Neural cell (in vitro differentiated cells): ENCODE results near the gene PPM1D. TPM values are rescaled to one million over a fixed set of nuclear protein-coding genes. Genes with fewer than 3 reads are reported as not detected.

Experiments used
- H2AFZ ChIP-seq: fragments of 200-600, 300-800 bp; sonication (generic), shearing (Covaris generic); 2 replicates; pipeline ENCODE4 v1.6.0; 2014; ENCODE audit warnings: low read depth, mild to moderate bottlenecking, antibody characterized with exemption, low read length, moderate library complexity
- H3F3A ChIP-seq: fragments of 200-600 bp; shearing (Covaris generic); 2 replicates; pipeline ENCODE4 v1.6.1; 2016; ENCODE audit warnings: mild to moderate bottlenecking, moderate library complexity, mixed read lengths, antibody characterized with exemption, low read length; ENCODE audit not compliant: insufficient read depth, poor library complexity, severe bottlenecking
- H3K27ac ChIP-seq: fragments of 200-600, 300-800 bp; sonication (generic), shearing (Covaris generic); 2 replicates; pipeline ENCODE4 v1.5.1; 2014; ENCODE audit warnings: mild to moderate bottlenecking, low read length, moderate library complexity
- H3K27me3 ChIP-seq: fragments of 300-800, 200-600 bp; sonication (generic), shearing (Covaris generic); 2 replicates; pipeline ENCODE4 v1.6.0; 2014; ENCODE audit warnings: mild to moderate bottlenecking, low read depth, low read length, moderate library complexity; ENCODE audit not compliant: insufficient read depth
- H3K36me3 ChIP-seq: fragments of 300-800, 200-600 bp; sonication (generic), shearing (Covaris generic); 2 replicates; pipeline ENCODE4 v1.5.1; 2014; ENCODE audit warnings: mild to moderate bottlenecking, antibody characterized with exemption, low read length, moderate library complexity; ENCODE audit not compliant: insufficient read depth
- H3K4me2 ChIP-seq: fragments of 300-800, 200-600 bp; sonication (generic), shearing (Covaris generic); 2 replicates; pipeline ENCODE4 v1.6.0; 2014; ENCODE audit warnings: mild to moderate bottlenecking, low read length
- H3K4me3 ChIP-seq: fragments of 300-800, 200-600 bp; sonication (generic), shearing (Covaris generic); 2 replicates; pipeline ENCODE4 v1.5.1; 2014; ENCODE audit warnings: mild to moderate bottlenecking, low read length, moderate library complexity
- H3K79me2 ChIP-seq: fragments of 200-600 bp; shearing (Covaris generic); replicated peaks from 2 replicates; pipeline ENCODE4 v1.6.0; 2014; ENCODE audit warnings: mild to moderate bottlenecking, low read length, moderate library complexity; ENCODE audit not compliant: insufficient read depth
- H3K9ac ChIP-seq: fragments of 300-800, 200-600 bp; sonication (generic), shearing (Covaris generic); 2 replicates; pipeline ENCODE4 v1.6.1; 2016; ENCODE audit warnings: mild to moderate bottlenecking, low read length, mixed read lengths
- H3K9me2 ChIP-seq: fragments of 200-600 bp; shearing (Covaris generic); 2 replicates; pipeline ENCODE4 v1.6.1; 2016; ENCODE audit warnings: mild to moderate bottlenecking, low read length, mixed read lengths; ENCODE audit not compliant: insufficient read depth
- H3K9me3 ChIP-seq: fragments of 200-600, 300-800 bp; sonication (generic), shearing (Covaris generic); 2 replicates; pipeline ENCODE4 v1.6.1; 2016; ENCODE audit warnings: mild to moderate bottlenecking, mixed run types, low read length, moderate library complexity, mixed read lengths
- H4K20me1 ChIP-seq: fragments of 200-600 bp; shearing (Covaris generic); 2 replicates; pipeline ENCODE4 v1.6.1; 2016; ENCODE audit warnings: mild to moderate bottlenecking, mixed run types; ENCODE audit not compliant: insufficient read depth
- EP300 ChIP-seq: fragments of 450-650 bp; conservative IDR thresholded peaks from 2 replicates; pipeline ENCODE4 v1.6.1; 2014; ENCODE audit warnings: antibody characterized with exemption, mild to moderate bottlenecking, moderate library complexity; ENCODE audit not compliant: poor library complexity, severe bottlenecking
- EZH2 ChIP-seq: fragments of 200-600, 300-800 bp; shearing (Covaris generic), sonication (generic); IDR thresholded peaks from 2 replicates; pipeline ENCODE4 v1.6.1; 2014; ENCODE audit warnings: antibody characterized with exemption, low read length, borderline replicate concordance, mild to moderate bottlenecking; ENCODE audit not compliant: insufficient read depth, poor library complexity, severe bottlenecking
- MXI1 ChIP-seq: fragments of 450-650 bp; conservative IDR thresholded peaks from 2 replicates; pipeline ENCODE4 v1.6.1; 2014; ENCODE audit warnings: antibody characterized with exemption, mild to moderate bottlenecking; ENCODE audit not compliant: poor library complexity, severe bottlenecking
- POLR2AphosphoS5 ChIP-seq: IDR thresholded peaks from 2 replicates; pipeline ENCODE4 v1.6.1; 2012
- RAD21 ChIP-seq: fragments of 450-650 bp; conservative IDR thresholded peaks from 2 replicates; pipeline ENCODE4 v1.6.1; 2014; ENCODE audit warnings: antibody characterized with exemption, mild to moderate bottlenecking, moderate library complexity
- REST ChIP-seq: IDR thresholded peaks from 2 replicates; pipeline ENCODE4 v1.6.1; 2012; ENCODE audit warnings: borderline replicate concordance
- SMC3 ChIP-seq: fragments of 450-650 bp; conservative IDR thresholded peaks from 2 replicates; pipeline ENCODE4 v1.6.1; 2014; ENCODE audit warnings: antibody characterized with exemption, mild to moderate bottlenecking, moderate library complexity; ENCODE audit not compliant: poor library complexity
- TAF1 ChIP-seq: IDR thresholded peaks from 2 replicates; pipeline ENCODE4 v1.6.1; 2012; ENCODE audit warnings: low read depth
- polyA plus RNA-seq: library from polyadenylated mRNA; depleted of rRNA; stranded (reverse); fragments of >200 nt; gene quantifications from 2 replicates; pipeline ENCODE4 v1.2.3, GENCODE V29; 2014
- TF ChIP-seq, protein P1 (sequence below): fragments of 450-650 bp; IDR thresholded peaks from 2 replicates; pipeline ENCODE4 v1.5.1; 2014; ENCODE audit warnings: antibody characterized with exemption, mild to moderate bottlenecking, moderate library complexity; ENCODE audit not compliant: poor library complexity, severe bottlenecking

The PPM1D gene
- polyA plus RNA-seq, 1 donor from 2014 or later, result 14.7 TPM

- no peak overlapping the region for H3K27ac ChIP-seq
- H3K27me3 ChIP-seq, result no peaks in the 10 kb centered on the region
- no peaks in the 10 kb centered on the region for H3K9me2 ChIP-seq
- no peak overlapping the region for H3K9ac ChIP-seq
- no peaks in the 10 kb centered on the region for H4K20me1 ChIP-seq
- H2AFZ ChIP-seq, result no peak overlapping the region
- H3K79me2 ChIP-seq, result peaks cover 95% of the 10 kb centered on the region
- H3K4me2 ChIP-seq, result no peak overlapping the region
- H3K9me3 ChIP-seq, result no peaks in the 10 kb centered on the region
- no peak for TF ChIP-seq TAF1
- TF ChIP-seq POLR2AphosphoS5, result no peak
- TF ChIP-seq EP300, result no peak
- TF ChIP-seq, protein P1, sequence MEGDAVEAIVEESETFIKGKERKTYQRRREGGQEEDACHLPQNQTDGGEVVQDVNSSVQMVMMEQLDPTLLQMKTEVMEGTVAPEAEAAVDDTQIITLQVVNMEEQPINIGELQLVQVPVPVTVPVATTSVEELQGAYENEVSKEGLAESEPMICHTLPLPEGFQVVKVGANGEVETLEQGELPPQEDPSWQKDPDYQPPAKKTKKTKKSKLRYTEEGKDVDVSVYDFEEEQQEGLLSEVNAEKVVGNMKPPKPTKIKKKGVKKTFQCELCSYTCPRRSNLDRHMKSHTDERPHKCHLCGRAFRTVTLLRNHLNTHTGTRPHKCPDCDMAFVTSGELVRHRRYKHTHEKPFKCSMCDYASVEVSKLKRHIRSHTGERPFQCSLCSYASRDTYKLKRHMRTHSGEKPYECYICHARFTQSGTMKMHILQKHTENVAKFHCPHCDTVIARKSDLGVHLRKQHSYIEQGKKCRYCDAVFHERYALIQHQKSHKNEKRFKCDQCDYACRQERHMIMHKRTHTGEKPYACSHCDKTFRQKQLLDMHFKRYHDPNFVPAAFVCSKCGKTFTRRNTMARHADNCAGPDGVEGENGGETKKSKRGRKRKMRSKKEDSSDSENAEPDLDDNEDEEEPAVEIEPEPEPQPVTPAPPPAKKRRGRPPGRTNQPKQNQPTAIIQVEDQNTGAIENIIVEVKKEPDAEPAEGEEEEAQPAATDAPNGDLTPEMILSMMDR, result no peak
- no peak for TF ChIP-seq MXI1
- no peak for TF ChIP-seq RAD21
- TF ChIP-seq EZH2, result no peak
- no peak for TF ChIP-seq SMC3
- TF ChIP-seq REST, result no peak
- peak overlapping the region; percentile 30 for H3K4me3 ChIP-seq
- peaks cover 2% of the 10 kb centered on the region for H3F3A ChIP-seq
- no peaks in the 10 kb centered on the region for H3K36me3 ChIP-seq
These were observed 4.8 kb downstream of the PPM1D start for GRCh38 chr17:60604686-60605334.

DNA sequence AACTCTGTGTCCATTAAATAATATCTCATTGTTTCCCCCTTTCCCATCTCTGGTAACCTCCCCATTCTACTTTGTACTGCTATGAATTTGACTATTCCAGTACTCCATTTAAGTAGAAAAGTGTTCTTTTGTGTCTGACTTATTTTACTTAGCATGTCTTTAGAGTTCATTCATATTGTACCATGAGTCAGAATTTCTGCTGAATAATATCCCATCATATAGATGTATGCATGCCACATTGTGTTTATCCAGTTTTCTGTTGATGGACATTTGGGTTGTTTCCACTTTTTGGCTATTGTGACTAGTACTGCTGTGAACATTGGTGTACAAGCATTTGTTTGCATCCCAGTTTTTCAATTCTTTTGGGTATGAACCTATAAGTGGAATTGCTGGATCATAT is 6.0 kb downstream of the PPM1D start:
- H3K36me3 ChIP-seq, result no peaks in the 10 kb centered on the region
- no peaks in the 10 kb centered on the region for H4K20me1 ChIP-seq
- H3K9me2 ChIP-seq, result no peaks in the 10 kb centered on the region
- no peak overlapping the region for H2AFZ ChIP-seq
- H3K27me3 ChIP-seq, result no peaks in the 10 kb centered on the region
- H3K27ac ChIP-seq, result no peak overlapping the region
- TF ChIP-seq, protein P1, result no peak
- TF ChIP-seq MXI1 (no peak), POLR2AphosphoS5 (no peak), EZH2 (no peak), TAF1 (no peak), SMC3 (no peak), RAD21 (no peak), REST (no peak), EP300 (no peak)
- no peak overlapping the region for H3K9ac ChIP-seq
- H3F3A ChIP-seq, result peaks cover 2% of the 10 kb centered on the region
- no peak overlapping the region for H3K4me2 ChIP-seq
- H3K4me3 ChIP-seq, result no peak overlapping the region
- H3K79me2 ChIP-seq, result peaks cover 98% of the 10 kb centered on the region
- H3K9me3 ChIP-seq, result no peaks in the 10 kb centered on the region
